ENCODE results near the gene ATG7.
"Not testable (repeated sequence)": the region's sequence is repeated elsewhere in the genome, so short reads cannot be mapped to it uniquely, and the experiment has no call there.

Gene ATG7

GRCh38 chr3:11422291-11422690 lies 150.1 kb downstream of the ATG7 start:
- H3K36me3 Mint-ChIP-seq (ENCODE audit: low read depth), result peaks cover 28% of the 10 kb centered on the region
- H3K4me1 Mint-ChIP-seq (ENCODE audit: low read depth), result peaks cover 8% of the 10 kb centered on the region
- H3K27ac Mint-ChIP-seq, result no peak overlapping the region
- H3K9me3 Mint-ChIP-seq, result no peaks in the 10 kb centered on the region
- H3K4me3 Mint-ChIP-seq, result no peak overlapping the region
- H3K27me3 Mint-ChIP-seq, result no peaks in the 10 kb centered on the region

GRCh38 chr3:11423868-11424267 lies 151.7 kb downstream of the ATG7 start:
- Mint-ChIP-seq H3K4me1 (ENCODE audit: low read depth) (peaks cover 8% of the 10 kb centered on the region), H3K27me3 (no peaks in the 10 kb centered on the region), H3K27ac (no peak overlapping the region), H3K4me3 (no peak overlapping the region), H3K36me3 (ENCODE audit: low read depth) (peaks cover 42% of the 10 kb centered on the region), H3K9me3 (no peaks in the 10 kb centered on the region)

GRCh38 chr3:11424277-11424676 lies 152.1 kb downstream of the ATG7 start:
- no peaks in the 10 kb centered on the region for H3K27me3 Mint-ChIP-seq
- H3K4me3 Mint-ChIP-seq, result no peak overlapping the region
- peaks cover 43% of the 10 kb centered on the region for H3K36me3 Mint-ChIP-seq (ENCODE audit: low read depth)
- H3K27ac Mint-ChIP-seq, result no peak overlapping the region
- peaks cover 8% of the 10 kb centered on the region for H3K4me1 Mint-ChIP-seq (ENCODE audit: low read depth)
- H3K9me3 Mint-ChIP-seq, result no peaks in the 10 kb centered on the region

GRCh38 chr3:11430207-11430606 lies 158.0 kb downstream of the ATG7 start:
- Mint-ChIP-seq H3K27ac (no peak overlapping the region), H3K4me3 (no peak overlapping the region), H3K4me1 (ENCODE audit: low read depth) (no peaks in the 10 kb centered on the region), H3K36me3 (ENCODE audit: low read depth) (peaks cover 45% of the 10 kb centered on the region), H3K9me3 (no peaks in the 10 kb centered on the region), H3K27me3 (no peaks in the 10 kb centered on the region)

GRCh38 chr3:11430624-11431023 lies 158.4 kb downstream of the ATG7 start:
- H3K27ac Mint-ChIP-seq, result no peak overlapping the region
- H3K9me3 Mint-ChIP-seq, result no peaks in the 10 kb centered on the region
- H3K4me3 Mint-ChIP-seq, result no peak overlapping the region

GRCh38 chr3:11431319-11431718 lies 159.1 kb downstream of the ATG7 start:
- Mint-ChIP-seq H3K27me3 (no peaks in the 10 kb centered on the region), H3K4me1 (ENCODE audit: low read depth) (no peaks in the 10 kb centered on the region), H3K9me3 (no peaks in the 10 kb centered on the region), H3K4me3 (no peak overlapping the region), H3K27ac (no peak overlapping the region), H3K36me3 (ENCODE audit: low read depth) (peaks cover 34% of the 10 kb centered on the region)

More at GRCh38 chr3:11430624-11431023, 158.4 kb downstream of the ATG7 start:
- peaks cover 41% of the 10 kb centered on the region for H3K36me3 Mint-ChIP-seq (ENCODE audit: low read depth)
- H3K4me1 Mint-ChIP-seq (ENCODE audit: low read depth), result no peaks in the 10 kb centered on the region
- H3K27me3 Mint-ChIP-seq, result no peaks in the 10 kb centered on the region

GRCh38 chr3:11434017-11434526 lies 161.9 kb downstream of the ATG7 start:
- H3K27ac Mint-ChIP-seq, result no peak overlapping the region
- no peaks in the 10 kb centered on the region for H3K4me1 Mint-ChIP-seq (ENCODE audit: low read depth)
- H3K4me3 Mint-ChIP-seq, result no peak overlapping the region
- H3K27me3 Mint-ChIP-seq, result no peaks in the 10 kb centered on the region
- no peaks in the 10 kb centered on the region for H3K9me3 Mint-ChIP-seq
- peaks cover 9% of the 10 kb centered on the region for H3K36me3 Mint-ChIP-seq (ENCODE audit: low read depth)

- H3K27ac Mint-ChIP-seq, result no peak overlapping the region
- H3K36me3 Mint-ChIP-seq (ENCODE audit: low read depth), result peaks cover 14% of the 10 kb centered on the region
- H3K9me3 Mint-ChIP-seq, result no peaks in the 10 kb centered on the region
- H3K27me3 Mint-ChIP-seq, result no peaks in the 10 kb centered on the region
- no peaks in the 10 kb centered on the region for H3K4me1 Mint-ChIP-seq (ENCODE audit: low read depth)
- H3K4me3 Mint-ChIP-seq, result no peak overlapping the region
Observed at GRCh38 chr3:11434563-11435096, 162.4 kb downstream of the ATG7 start.

- Mint-ChIP-seq H3K27ac (no peak overlapping the region), H3K27me3 (no peaks in the 10 kb centered on the region), H3K9me3 (no peaks in the 10 kb centered on the region), H3K36me3 (ENCODE audit: low read depth) (peaks cover 14% of the 10 kb centered on the region), H3K4me1 (ENCODE audit: low read depth) (no peaks in the 10 kb centered on the region), H3K4me3 (no peak overlapping the region)
Observed at GRCh38 chr3:11435440-11436165, 163.4 kb downstream of the ATG7 start.

GRCh38 chr3:11436775-11437174 lies 164.6 kb downstream of the ATG7 start:
- no peaks in the 10 kb centered on the region for H3K9me3 Mint-ChIP-seq
- H3K27me3 Mint-ChIP-seq, result no peaks in the 10 kb centered on the region
- H3K36me3 Mint-ChIP-seq (ENCODE audit: low read depth), result peaks cover 14% of the 10 kb centered on the region
- no peak overlapping the region for H3K27ac Mint-ChIP-seq
- H3K4me3 Mint-ChIP-seq, result no peak overlapping the region
- H3K4me1 Mint-ChIP-seq (ENCODE audit: low read depth), result no peaks in the 10 kb centered on the region

GRCh38 chr3:11437506-11437905 lies 165.3 kb downstream of the ATG7 start:
- Mint-ChIP-seq H3K4me3 (no peak overlapping the region), H3K27ac (no peak overlapping the region), H3K36me3 (ENCODE audit: low read depth) (peaks cover 16% of the 10 kb centered on the region), H3K4me1 (ENCODE audit: low read depth) (no peaks in the 10 kb centered on the region), H3K9me3 (no peaks in the 10 kb centered on the region), H3K27me3 (no peaks in the 10 kb centered on the region)

GRCh38 chr3:11438646-11439045 lies 166.4 kb downstream of the ATG7 start:
- no peak overlapping the region for H3K4me3 Mint-ChIP-seq
- no peaks in the 10 kb centered on the region for H3K9me3 Mint-ChIP-seq
- no peaks in the 10 kb centered on the region for H3K4me1 Mint-ChIP-seq (ENCODE audit: low read depth)
- H3K36me3 Mint-ChIP-seq (ENCODE audit: low read depth), result peaks cover 21% of the 10 kb centered on the region
- H3K27ac Mint-ChIP-seq, result no peak overlapping the region
- H3K27me3 Mint-ChIP-seq, result no peaks in the 10 kb centered on the region

- H3K27me3 Mint-ChIP-seq; H3K4me3 Mint-ChIP-seq; H3K9me3 Mint-ChIP-seq; H3K4me1 Mint-ChIP-seq (ENCODE audit: low read depth); H3K27ac Mint-ChIP-seq: not testable (repeated sequence)
- H3K36me3 Mint-ChIP-seq (ENCODE audit: low read depth), result peaks cover 35% of the 10 kb centered on the region
Observed at GRCh38 chr3:11441346-11441745, 169.1 kb downstream of the ATG7 start.

GRCh38 chr3:11444404-11444803 lies 172.2 kb downstream of the ATG7 start:
- Mint-ChIP-seq H3K9me3 (no peaks in the 10 kb centered on the region), H3K4me3 (no peak overlapping the region), H3K27ac (no peak overlapping the region), H3K27me3 (no peaks in the 10 kb centered on the region), H3K4me1 (ENCODE audit: low read depth) (no peaks in the 10 kb centered on the region), H3K36me3 (ENCODE audit: low read depth) (peaks cover 38% of the 10 kb centered on the region)

GRCh38 chr3:11445193-11445592 lies 173.0 kb downstream of the ATG7 start:
- H3K4me3 Mint-ChIP-seq; H3K27ac Mint-ChIP-seq; H3K4me1 Mint-ChIP-seq (ENCODE audit: low read depth); H3K27me3 Mint-ChIP-seq; H3K9me3 Mint-ChIP-seq: not testable (repeated sequence)
- H3K36me3 Mint-ChIP-seq (ENCODE audit: low read depth), result peaks cover 32% of the 10 kb centered on the region

GRCh38 chr3:11445883-11446282 lies 173.7 kb downstream of the ATG7 start:
- Mint-ChIP-seq H3K36me3 (ENCODE audit: low read depth) (peaks cover 34% of the 10 kb centered on the region), H3K4me1 (ENCODE audit: low read depth) (no peaks in the 10 kb centered on the region), H3K9me3 (no peaks in the 10 kb centered on the region), H3K27ac (no peak overlapping the region), H3K27me3 (no peaks in the 10 kb centered on the region), H3K4me3 (no peak overlapping the region)
